Type B pancreatic cell (in vitro differentiated cells): ENCODE measurements around the gene CPN2. TPM values are rescaled to one million over a fixed set of nuclear protein-coding genes. Genes with fewer than 3 reads are reported as not detected.
A peak's percentile ranks its signal among the peaks of the same experiment; 100 is the strongest.

Experiments used
- DNase-seq: peaks from one replicate; pipeline ENCODE4 v3.0.0; 2021; ENCODE audit warnings: mixed read lengths; ENCODE audit not compliant: unreplicated experiment; ENCODE audit errors: extremely low spot score
- H3K27ac Mint-ChIP-seq: 2 replicates; pipeline ENCODE4 v1.8.0; 2021; ENCODE audit warnings: mild to moderate bottlenecking, mixed read lengths
- H3K27me3 Mint-ChIP-seq: 2 replicates; pipeline ENCODE4 v1.8.0; 2021; ENCODE audit warnings: mixed read lengths
- H3K36me3 Mint-ChIP-seq: 2 replicates; pipeline ENCODE4 v1.8.0; 2021; ENCODE audit warnings: mixed read lengths
- H3K4me1 Mint-ChIP-seq: one replicate; pipeline ENCODE4 v1.8.0; 2021; ENCODE audit warnings: mixed read lengths; ENCODE audit not compliant: unreplicated experiment
- H3K4me3 Mint-ChIP-seq: 2 replicates; pipeline ENCODE4 v1.8.0; 2021; ENCODE audit warnings: mild to moderate bottlenecking, mixed read lengths
- H3K9me3 Mint-ChIP-seq: 2 replicates; pipeline ENCODE4 v1.8.0; 2021; ENCODE audit warnings: mixed read lengths
- CTCF ChIP-seq: fragments of 200-600 bp; sonication (generic); conservative IDR thresholded peaks from 2 replicates; pipeline ENCODE4 v1.5.0; 2021; ENCODE audit warnings: antibody characterized with exemption, mild to moderate bottlenecking
- total RNA-seq: library from RNA; stranded (reverse); gene quantifications from 2 replicates; pipeline ENCODE4 v1.2.1, GENCODE V29; 2021; ENCODE audit warnings: low replicate concordance

CPN2 gene
- total RNA-seq, 1 donor from 2014 or later, result not detected

- H3K9me3 Mint-ChIP-seq, result no peaks in the 10 kb centered on the region
- H3K36me3 Mint-ChIP-seq, result no peaks in the 10 kb centered on the region
- H3K27ac Mint-ChIP-seq, result peak overlapping the region; percentile 43
- TF ChIP-seq CTCF, result no peak
- no peak for DNase-seq
- H3K4me1 Mint-ChIP-seq, result peaks cover 26% of the 10 kb centered on the region
- H3K27me3 Mint-ChIP-seq, result peaks cover 26% of the 10 kb centered on the region
- no peak overlapping the region for H3K4me3 Mint-ChIP-seq
Measured at GRCh38 chr3:194339840-194340239, 11.3 kb downstream of the CPN2 start.

DNA sequence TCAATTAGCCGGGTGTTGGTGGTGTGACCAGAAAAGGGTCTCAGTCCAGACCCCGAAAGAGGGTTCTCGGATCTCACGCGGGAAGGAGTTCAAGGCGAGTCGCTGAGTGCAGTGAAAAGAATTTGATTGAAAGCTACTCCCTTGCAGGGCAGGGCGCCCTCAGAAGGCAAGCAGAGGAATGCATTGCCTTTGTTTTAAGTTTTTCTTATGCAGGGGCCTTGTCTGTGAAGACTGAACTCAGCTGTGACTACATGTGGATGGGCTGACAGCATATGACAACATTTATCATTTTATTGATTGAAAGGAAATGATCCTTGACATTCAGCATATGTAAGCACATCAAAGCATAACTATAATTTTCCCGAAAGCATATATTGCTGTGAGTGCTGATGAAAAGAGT, 11.8 kb downstream of the CPN2 start:
- no peaks in the 10 kb centered on the region for H3K36me3 Mint-ChIP-seq
- H3K27ac Mint-ChIP-seq, result peak overlapping the region; percentile 43
- no peak overlapping the region for H3K4me3 Mint-ChIP-seq
- no peaks in the 10 kb centered on the region for H3K9me3 Mint-ChIP-seq
- no peak for DNase-seq
- TF ChIP-seq CTCF, result peak; percentile 37
- H3K27me3 Mint-ChIP-seq, result peaks cover 26% of the 10 kb centered on the region
- H3K4me1 Mint-ChIP-seq, result peaks cover 26% of the 10 kb centered on the region

GRCh38 chr3:194337965-194338753, 13.0 kb downstream of the CPN2 start:
- peaks cover 26% of the 10 kb centered on the region for H3K27me3 Mint-ChIP-seq
- H3K4me3 Mint-ChIP-seq, result no peak overlapping the region
- DNase-seq, result no peak
- H3K36me3 Mint-ChIP-seq, result no peaks in the 10 kb centered on the region
- H3K4me1 Mint-ChIP-seq, result peaks cover 24% of the 10 kb centered on the region
- no peaks in the 10 kb centered on the region for H3K9me3 Mint-ChIP-seq
- H3K27ac Mint-ChIP-seq, result no peak overlapping the region
- no peak for TF ChIP-seq CTCF

DNA sequence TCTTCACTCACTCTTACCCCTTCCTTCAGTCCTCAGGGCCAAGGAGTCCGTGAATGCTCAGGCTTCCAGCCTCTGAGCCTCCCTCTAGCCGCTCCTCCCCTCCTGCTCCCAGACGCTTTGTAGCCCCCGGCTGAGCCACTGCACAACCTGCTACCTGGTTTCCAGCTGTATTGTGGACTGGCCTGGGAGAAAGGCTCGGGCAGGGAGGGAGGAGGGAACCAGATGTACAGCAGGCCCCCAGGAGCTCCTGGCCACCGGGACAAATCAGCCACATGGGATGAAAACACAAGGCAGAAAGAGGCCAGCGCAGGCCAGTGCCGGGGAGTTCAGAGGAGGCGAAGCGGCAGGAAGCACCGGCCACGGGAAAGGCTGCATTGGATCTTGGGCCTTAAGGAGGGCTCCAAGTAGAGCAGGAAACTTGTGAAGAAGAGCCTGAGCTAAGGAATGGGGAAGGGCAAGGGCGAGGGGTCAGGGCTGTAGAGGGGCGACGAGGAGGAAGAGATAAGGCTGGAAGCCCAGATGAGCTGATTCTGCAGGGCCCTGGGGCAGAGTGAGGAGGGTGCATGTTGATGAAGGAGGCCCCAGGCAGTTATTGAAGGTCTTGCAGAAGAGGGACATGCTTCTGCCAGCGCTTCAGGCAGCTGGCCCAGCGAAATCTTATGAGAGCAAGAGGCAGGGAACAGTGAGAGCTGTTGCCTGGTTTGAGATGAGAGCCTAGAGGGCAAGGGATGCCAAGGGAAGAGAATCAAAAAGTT, 14.3 kb downstream of the CPN2 start:
- peaks cover 30% of the 10 kb centered on the region for H3K4me1 Mint-ChIP-seq
- no peaks in the 10 kb centered on the region for H3K36me3 Mint-ChIP-seq
- no peak overlapping the region for H3K27ac Mint-ChIP-seq
- no peak overlapping the region for H3K4me3 Mint-ChIP-seq
- no peak for DNase-seq
- H3K9me3 Mint-ChIP-seq, result no peaks in the 10 kb centered on the region
- TF ChIP-seq CTCF, result no peak
- H3K27me3 Mint-ChIP-seq, result peaks cover 30% of the 10 kb centered on the region

DNA sequence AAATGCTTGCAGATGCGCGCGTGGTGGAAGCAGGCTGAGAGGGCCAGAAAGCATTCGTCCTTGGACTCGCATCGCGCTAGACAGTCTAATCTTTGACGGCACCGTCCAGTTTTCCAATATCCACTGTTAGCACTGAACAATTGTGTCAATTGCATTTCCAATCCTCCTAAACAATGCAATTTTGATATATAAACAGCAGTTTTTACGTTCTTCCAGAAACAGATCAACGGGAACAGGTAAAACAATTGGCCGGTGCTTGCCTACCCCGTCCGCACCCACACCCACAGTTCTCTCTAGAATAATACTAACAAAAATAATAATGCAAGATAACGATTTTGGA, 17.2 kb downstream of the CPN2 start:
- Mint-ChIP-seq H3K27ac (peak overlapping the region; percentile 0), H3K9me3 (no peaks in the 10 kb centered on the region), H3K36me3 (no peaks in the 10 kb centered on the region), H3K4me1 (peaks cover 36% of the 10 kb centered on the region), H3K4me3 (peak overlapping the region; percentile 81), H3K27me3 (peaks cover 31% of the 10 kb centered on the region)
- TF ChIP-seq CTCF, result no peak
- no peak for DNase-seq
